NCI-H2227 (cell line): ENCODE results near the gene ANKRD31.

Experiments
- DNase-seq: peaks from one replicate; lab custom pipeline; 2025; ENCODE audit not compliant: unreplicated experiment; lab: John Stamatoyannopoulos, UW

The ANKRD31 gene

GRCh38 chr5:75040973-75041372 is 195.7 kb downstream of the ANKRD31 start:
- DNase-seq: no peak

DNA sequence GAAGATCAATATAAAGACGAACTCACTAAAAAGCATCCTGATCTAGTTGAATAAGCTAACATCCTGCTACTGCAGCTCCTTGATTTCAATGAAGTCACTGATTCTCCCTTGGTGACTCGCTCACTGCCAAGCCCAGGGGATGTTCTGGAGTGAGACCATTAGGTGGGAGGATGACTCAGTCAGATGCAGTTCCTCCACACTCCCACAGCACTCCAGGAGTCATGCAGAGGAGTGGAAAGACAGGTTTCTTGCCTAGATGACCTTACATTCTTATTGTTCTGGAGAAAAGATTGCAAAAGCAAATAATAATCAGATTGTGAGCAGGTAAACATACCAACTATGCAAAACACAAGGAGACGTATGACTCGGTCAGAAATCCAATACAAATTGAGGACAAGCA is 199.6 kb downstream of the ANKRD31 start:
- DNase-seq: no peak

- no peak for DNase-seq
These were observed 202.4 kb downstream of the ANKRD31 start for GRCh38 chr5:75034137-75034739.

GRCh38 chr5:75031366-75031765 is 205.3 kb downstream of the ANKRD31 start:
- DNase-seq: no peak

DNA sequence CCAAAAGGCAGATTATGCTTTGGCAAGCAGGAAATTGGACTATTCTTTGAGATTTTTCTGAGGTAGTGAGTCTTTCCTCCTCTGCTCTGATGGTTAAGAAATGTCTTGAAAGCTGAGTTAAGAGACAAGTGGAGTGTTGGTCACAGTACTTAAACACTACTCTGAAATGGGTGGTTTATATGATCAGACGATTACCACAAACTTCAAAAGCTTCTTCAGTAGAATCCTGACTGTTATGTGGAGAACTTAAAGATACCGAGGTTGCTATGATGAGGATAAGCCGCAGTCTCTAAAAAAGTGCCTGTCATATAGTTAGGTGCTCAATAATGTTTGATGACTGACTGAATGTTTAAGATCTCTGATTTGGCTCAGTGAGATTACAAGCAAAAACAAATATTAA is 208.6 kb downstream of the ANKRD31 start:
- DNase-seq: no peak

- no peak for DNase-seq
These were observed 213.1 kb downstream of the ANKRD31 start for GRCh38 chr5:75023368-75024159.

GRCh38 chr5:75021800-75022199 is 214.9 kb downstream of the ANKRD31 start:
- no peak for DNase-seq

GRCh38 chr5:75021219-75021618 is 215.5 kb downstream of the ANKRD31 start:
- DNase-seq: peak; percentile 11

- no peak for DNase-seq
These were observed 216.5 kb downstream of the ANKRD31 start for GRCh38 chr5:75020016-75020656.

DNA sequence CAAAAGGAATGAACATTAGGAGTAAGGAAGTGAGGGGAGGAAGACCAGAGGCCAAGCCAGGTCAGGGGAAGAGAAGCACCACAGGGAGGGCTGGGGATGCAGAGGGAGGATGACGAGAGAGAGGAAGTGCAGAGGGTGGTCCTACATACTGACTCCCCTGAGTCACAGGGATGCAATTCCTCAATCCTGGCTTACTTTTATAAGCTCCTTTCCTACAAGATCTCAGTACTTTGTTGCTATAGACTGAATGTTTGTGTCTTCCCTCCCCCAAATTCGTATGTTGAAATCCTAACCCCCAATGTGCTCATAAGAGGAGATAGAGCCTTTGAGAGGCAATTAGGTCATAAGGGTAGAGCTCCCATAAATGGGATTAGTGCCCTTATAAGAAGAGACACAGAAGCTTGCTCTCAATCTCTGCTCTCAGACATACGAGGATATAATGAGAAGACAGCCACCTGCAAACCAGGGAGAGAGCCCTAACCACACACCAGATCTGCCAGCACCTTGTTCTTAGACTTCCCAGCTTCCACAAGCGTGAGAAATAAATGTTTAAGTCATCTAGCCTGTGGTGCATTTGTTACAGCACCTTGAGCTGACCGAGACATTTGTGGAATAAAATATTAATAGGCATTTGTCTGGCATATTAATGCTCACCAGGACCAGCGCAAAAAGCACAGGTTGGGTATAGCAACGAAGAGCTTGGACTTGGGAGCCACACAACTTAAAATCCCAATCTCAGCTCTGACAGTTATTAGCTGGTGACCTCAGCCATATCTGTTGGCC is 217.7 kb downstream of the ANKRD31 start:
- DNase-seq: no peak
